Activated T-helper 1 cell treated with anti-CD3 and anti-CD28 coated beads, Interleukin-2, amount 50 U/mL, for 16 hours (primary cell): ENCODE data around the gene ROM1.
"Not testable (repeated sequence)": the region's sequence is repeated elsewhere in the genome, so short reads cannot be mapped to it uniquely, and the experiment has no call there.

Experiments
- DNase-seq, 2 donors: peaks; one replicate each; pipeline ENCODE4 v3.0.0-alpha.2; 2020; ENCODE audit warnings: low read depth in 1 of 2, low spot score in 1 of 2

The ROM1 gene, protein sequence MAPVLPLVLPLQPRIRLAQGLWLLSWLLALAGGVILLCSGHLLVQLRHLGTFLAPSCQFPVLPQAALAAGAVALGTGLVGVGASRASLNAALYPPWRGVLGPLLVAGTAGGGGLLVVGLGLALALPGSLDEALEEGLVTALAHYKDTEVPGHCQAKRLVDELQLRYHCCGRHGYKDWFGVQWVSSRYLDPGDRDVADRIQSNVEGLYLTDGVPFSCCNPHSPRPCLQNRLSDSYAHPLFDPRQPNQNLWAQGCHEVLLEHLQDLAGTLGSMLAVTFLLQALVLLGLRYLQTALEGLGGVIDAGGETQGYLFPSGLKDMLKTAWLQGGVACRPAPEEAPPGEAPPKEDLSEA

DNA sequence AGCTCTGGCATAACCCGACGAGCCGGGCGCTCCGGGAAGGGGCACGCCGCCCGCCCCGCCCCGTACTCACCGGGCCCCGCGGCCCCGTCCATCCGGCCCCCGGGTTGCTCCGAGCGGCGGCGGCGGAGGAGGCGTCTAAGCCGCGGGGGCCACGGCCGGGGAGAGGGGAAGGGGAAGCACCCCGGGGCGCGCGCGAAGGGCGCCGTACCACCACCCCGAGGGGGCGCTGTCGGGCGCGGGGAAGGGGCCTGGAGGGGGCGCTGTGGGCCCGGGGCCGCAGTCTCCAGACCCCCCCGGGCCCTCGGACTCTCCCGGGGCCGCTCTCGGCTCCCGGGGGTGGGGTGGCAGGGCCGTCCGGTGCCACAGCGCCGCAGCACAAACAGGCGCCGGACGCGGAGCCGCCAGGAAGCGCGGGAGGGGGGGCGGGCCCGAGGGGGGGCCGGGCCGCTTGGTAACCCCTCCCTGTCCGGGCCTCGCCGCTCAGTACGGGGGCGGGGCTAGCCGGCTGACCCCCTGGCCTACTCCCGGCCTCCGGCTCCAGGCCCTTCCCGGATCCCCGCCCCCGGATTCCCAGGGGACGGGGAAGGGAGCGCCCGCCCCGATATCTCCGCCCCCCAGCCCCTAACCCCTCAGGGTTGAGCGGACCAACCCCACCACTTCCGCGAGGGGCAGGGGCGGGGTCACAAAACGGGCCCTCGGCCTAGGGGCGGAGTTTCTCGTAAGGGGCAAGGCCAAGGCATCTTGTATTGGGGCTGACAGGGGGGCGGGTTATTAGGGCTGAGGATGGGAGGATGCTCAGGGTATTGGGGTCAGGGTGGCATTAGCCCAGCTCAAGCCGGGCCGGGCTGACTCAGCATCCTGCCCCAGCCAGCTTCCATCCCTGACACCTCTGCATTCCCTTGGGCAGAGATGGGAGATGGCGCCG is at the start of gene ROM1, which contains the start of gene EML3:
Gene ROM1 (plus strand): TSS at position 892 of the 925 bp plus-strand sequence. CDS start 25 bp downstream, at position 917.
Gene EML3 (minus strand): TSS at position 410 of the 925 bp plus-strand sequence. CDS start 318 bp downstream, at position 92.
- DNase-seq: peak; percentile 78 to 80

DNA sequence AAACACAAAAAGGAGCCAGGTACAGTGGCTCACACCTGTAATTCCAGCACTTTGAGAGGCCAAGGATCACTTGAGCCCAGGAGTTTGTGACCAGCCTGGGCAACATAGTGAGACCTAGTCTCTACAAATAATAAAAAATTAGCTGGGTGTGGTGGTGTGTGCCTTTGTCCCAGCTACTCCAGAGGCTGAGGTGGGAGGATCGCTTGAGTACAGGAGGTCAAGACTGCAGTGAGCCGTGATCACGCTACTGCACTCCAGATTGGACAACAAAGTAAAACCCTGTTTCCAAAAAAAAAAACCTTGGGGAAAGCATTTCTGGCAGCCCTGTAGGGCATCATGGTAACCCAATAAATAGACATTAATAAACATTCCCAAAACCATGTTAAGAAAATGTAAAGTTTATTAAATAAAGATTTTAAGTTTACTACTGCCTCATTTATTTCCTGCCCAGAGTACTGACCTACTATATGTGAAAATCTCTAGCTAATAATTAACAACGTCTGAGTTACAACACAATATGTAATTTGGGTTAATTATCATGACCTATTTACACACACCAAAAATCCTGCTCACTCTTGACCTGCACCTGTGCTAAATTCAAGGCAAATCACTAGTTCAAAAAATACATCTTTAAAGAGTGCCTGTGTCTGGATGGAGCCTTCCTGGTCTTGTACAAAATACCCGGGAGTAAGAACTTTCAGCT is 47.8 kb upstream of the ROM1 start:
- no peak for DNase-seq

DNA sequence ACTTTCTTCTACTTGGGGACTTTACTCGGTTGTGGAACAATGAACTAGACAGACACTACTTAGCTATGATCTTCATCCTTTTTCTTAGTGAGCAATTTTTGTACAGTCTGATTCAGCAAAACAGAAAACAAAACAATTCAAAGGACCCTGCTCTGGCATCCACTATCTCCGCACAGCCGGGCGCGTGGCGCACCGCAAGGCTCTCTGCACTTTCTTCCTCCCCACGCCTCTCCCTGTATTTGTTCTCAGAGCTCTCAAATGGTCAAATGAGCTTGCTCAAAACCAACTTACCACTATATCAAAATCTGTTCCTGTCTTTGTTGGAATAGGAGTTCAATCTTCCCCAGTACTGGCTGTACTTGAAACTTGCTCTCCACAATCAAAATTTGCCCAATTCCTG is 46.8 kb upstream of the ROM1 start:
- no peak for DNase-seq

- DNase-seq: no peak
Observed at GRCh38 chr11:62567018-62567633, 45.9 kb upstream of the ROM1 start.

DNA sequence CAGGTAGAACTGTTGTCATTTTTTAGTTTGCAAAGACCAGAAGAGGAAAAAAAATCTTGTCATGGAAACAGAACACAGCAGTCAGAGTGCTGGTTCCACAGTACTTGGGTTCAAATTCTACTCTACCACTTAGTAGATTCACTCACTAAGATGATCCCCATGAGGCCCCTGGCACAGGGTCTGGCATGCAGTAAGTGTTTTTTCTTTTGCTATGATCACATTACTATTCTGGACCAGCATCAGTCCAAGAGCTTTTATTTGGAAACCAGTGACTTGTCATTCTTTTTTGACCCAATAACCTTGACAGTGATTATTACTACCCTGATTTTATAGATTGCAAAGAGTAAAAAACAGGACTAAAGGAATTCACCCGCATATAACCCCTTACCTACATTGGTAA is 43.4 kb upstream of the ROM1 start:
- DNase-seq: no peak

- not testable (repeated sequence) for DNase-seq
Observed at GRCh38 chr11:62570903-62571302, 42.2 kb upstream of the ROM1 start.

GRCh38 chr11:62571493-62571892 is 41.6 kb upstream of the ROM1 start:
- DNase-seq: not testable (repeated sequence)

- DNase-seq: no peak
Observed at GRCh38 chr11:62572431-62572830, 40.6 kb upstream of the ROM1 start.

DNA sequence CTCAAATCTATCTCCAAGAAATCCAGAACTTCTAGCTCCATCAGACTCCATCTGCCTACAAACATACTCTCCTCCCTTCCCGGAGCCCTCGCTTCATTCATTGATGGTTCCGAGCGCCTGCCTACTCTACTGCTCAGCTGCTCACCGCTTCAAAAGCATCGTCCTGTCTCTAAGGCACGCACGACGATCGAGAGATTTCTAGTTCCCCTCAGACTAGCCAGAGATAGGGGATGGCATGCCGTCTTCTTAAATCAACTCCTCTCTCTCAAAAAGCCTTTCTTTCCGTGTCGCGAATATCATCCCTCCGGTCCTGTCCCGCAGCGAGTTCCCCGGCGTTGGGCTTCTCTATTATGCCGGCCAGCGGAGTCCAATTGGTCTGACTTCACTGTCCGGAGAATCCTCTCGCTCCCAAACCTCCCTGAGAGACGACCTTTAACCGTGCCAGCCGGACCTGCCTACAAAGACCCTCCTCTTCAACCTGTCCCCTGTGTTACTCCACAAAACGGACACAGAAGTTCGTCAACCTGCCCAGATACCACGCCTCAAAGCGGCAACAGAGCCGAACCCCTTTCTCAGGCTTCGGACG is 40.0 kb upstream of the ROM1 start:
- no peak for DNase-seq

DNA sequence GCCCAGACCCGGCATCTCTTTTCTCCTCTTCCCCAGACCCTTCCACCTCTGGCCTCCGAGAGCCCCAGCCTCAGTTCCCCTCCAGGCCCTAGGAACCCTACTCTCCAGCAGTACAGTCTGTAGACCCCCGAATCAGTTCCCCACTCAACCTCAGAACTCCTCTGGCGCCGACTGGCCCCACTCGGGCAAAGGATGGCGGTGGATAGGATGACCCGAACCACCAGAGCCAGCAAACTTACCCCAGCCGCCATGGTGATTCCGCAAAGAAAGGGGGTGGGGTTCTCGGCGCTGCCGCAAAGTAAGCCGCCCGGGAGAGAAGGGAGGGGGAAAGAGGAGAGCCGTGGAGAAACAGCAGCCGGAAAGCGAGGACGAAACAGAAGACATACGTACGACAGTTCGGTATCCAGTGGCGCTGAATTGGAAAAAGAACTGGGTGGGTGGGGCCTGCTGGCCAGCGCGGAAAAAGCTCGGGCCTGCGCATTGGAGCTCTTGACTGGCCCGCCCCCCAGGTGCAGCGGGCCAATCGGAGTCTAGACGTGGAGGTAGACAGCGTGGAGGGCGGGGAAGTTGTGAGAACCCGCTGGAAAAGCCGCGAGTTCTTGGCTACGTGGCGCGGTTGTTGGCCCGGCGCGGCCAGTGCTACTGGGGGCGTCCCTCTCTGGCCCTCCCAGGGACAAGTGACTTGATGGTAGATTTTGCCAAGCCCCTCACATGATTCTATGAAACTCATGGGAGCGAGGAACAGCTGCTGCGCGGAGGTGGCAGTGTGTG is 39.3 kb upstream of the ROM1 start, which contains the start of gene EEF1G:
Gene EEF1G (minus strand): TSS at position 300 of the 771 bp plus-strand sequence. CDS start 49 bp downstream, at position 251.
- DNase-seq: peak; percentile 92 to 97

DNA sequence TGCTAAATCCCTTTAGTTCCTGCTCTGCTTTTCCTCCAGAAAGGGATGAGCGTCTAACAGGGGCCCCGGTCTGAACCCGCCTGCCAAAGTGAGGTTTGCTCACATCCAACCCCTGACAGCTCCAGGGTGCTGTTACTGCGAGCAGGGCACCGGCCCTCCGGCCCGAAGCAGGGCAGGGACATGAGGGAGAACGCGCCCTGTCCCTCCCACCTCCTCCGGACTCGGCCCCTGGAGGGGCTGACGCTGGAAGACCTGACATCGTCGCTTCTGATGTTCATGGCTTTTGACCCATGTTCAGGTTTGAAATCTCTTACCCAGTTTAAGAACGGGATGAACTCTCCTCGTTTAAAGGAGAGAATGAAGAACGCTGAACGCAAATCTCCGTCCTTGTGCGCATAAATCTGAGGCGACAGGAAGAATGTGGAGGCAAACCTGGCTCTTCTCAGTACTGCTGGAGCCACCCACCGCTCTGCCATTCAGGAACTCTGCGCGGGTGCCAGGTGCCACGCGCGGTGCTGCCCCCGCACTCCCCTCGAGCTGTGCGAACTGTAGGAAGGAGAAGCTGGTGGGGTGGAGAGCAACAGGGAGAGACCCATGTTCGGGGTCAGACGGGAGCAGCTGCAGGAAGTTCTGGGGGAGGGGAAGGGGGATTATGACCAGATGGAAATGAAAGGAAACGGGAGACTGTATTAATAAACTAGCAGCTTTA is 38.5 kb upstream of the ROM1 start:
- no peak for DNase-seq

- no peak for DNase-seq
Observed at GRCh38 chr11:62575156-62575555, 37.9 kb upstream of the ROM1 start.

DNA sequence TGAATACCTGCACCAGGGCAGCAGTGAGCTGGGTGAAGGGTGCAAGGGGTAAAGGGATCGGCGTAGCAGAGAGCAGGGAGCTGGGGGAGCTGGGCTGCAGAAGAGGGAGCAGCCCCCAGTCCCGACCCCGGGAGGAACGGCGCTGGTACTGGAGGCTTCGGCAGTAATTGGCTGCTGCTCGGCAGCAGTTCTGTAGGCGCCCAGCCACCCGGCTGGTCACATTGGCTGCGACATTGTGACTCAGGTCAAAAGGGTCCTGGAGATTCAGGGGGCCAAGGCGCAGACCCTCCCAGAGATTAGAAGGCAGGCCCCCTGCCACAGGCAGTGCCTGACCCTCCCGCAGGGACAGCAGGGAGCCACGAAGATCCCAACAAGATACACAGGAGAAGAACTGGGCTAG is 37.2 kb upstream of the ROM1 start:
- DNase-seq: no peak

DNA sequence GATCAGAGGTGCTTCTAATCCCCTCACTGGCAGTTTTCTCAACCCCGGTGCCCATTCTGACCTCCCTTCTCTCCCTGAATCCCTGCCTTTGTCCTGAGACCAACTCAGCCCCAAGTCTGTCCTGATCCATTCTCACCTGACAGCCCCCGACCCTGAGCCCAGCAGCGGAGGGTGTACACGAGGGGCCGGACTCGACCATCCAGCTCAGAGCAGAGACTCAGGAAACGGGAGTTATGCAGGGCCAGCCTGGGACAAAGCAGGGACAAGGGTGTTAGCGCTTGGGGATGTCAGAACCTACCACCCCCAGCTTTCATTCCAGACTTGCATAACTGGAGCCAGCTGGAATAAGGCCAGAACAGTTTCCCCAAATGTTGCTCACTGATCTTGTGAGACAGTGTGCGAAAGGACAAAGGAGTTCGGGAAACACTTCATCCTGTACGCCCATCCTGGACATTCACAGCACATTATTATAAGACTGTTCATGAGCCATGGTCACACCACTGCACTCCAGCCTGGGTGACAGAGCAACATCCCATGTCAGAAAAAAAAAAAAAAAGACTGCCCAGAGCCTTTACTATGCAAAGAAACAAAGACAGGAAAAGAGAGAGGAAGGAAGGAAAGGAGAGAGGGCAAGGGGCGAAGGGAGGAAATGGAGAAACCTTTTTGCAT is 35.9 kb upstream of the ROM1 start:
- DNase-seq: no peak

- no peak for DNase-seq
Observed at GRCh38 chr11:62578541-62578940, 34.5 kb upstream of the ROM1 start.

DNA sequence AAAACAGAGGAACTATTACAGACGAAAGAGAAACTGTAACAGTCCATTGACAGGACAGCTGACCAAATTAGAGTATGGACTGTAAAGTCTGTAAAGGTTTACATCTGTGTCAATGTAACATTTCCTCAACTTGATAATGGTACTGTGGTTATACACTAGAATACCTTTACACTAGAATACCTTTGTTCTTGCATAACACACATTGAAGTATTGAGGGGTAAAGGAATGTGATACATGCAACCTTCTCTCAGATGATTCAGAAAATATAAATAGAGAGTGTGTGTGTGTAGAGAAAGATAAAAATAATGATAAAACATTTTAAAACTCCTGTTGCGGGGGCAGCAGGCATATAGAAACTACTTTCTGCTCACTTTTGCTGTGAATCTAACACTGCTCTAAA is 33.8 kb upstream of the ROM1 start:
- DNase-seq: no peak

DNA sequence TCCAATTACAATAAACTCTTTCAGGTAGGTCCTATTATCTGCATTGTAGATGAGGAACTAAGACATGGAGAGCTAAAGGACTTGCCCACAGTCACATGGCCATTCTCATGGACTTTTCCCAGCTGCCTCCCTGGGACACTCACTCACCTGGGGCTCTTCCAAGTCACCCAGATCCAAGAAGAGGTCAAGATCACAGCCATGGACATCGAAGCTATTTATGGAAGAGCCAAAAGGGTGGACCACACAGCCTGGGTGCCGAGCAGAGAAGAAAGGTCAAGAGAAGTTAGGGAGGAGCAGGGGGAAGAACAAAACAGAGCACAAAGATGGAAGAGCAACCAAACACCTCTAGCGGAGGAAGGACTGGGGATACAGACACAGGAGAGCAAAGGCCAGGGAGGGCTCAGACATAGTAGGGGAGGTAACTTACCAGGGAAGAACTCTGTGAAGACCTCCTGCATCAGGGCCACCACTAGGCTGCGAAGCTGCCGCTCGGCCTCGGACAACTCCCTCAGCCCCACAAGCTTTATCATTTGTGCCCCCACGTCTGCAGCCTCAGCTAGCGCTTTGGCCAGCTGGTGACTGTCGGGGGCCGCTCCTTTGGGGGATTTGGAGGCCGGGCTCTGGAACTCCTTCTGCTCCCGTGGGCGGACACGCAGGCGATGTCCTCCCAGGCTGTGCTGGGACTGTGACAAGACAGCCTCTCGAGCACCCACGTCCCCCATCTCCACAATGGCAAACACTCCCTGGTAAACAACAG is 31.9 kb upstream of the ROM1 start:
- no peak for DNase-seq

GRCh38 chr11:62581735-62582134 is 31.3 kb upstream of the ROM1 start:
- DNase-seq: not testable (repeated sequence)
